Measurements from ENCODE around the gene ADCY10.

- TF ChIP-seq CTCF (IDR thresholded peaks at IDR 0.05) (no peak), POLR2A (IDR thresholded peaks at IDR 0.05) (no peak)
These were observed 84.1 kb downstream of the ADCY10 start for GRCh38 chr1:167829868-167830267.

Measured in right lobe of liver (tissue), 4 donors.